GM19395 (cell line): ENCODE results near the gene TTC22.

Experiments
- ATAC-seq: cut with Tn5 transposase; IDR thresholded peaks from one replicate; pipeline ENCODE4 v1.9.1; 2021; ENCODE audit warnings: mild to moderate bottlenecking, moderate library complexity; ENCODE audit not compliant: unreplicated experiment

The TTC22 gene

GRCh38 chr1:54800899-54801759 is at the start of gene TTC22:
TSS of gene TTC22 (minus strand) at chr1:54801323. CDS start at chr1:54801163, 160 bp downstream.
- ATAC-seq = peak; percentile 81

- ATAC-seq = no peak
Measured at GRCh38 chr1:54850737-54851136, 49.6 kb upstream of the TTC22 start.

- ATAC-seq = no peak
Measured at GRCh38 chr1:54850069-54850730, 49.1 kb upstream of the TTC22 start.

GRCh38 chr1:54849219-54850068 is 48.3 kb upstream of the TTC22 start:
- ATAC-seq = no peak

GRCh38 chr1:54848134-54848948 is 47.2 kb upstream of the TTC22 start:
- ATAC-seq = no peak

- no peak for ATAC-seq
Measured at GRCh38 chr1:54846716-54847284, 45.7 kb upstream of the TTC22 start.

- no peak for ATAC-seq
Measured at GRCh38 chr1:54846301-54846700, 45.2 kb upstream of the TTC22 start.

- ATAC-seq = no peak
Measured at GRCh38 chr1:54845772-54846171, 44.6 kb upstream of the TTC22 start.

- ATAC-seq = no peak
Measured at GRCh38 chr1:54844564-54844963, 43.4 kb upstream of the TTC22 start.

GRCh38 chr1:54843449-54843848 is 42.3 kb upstream of the TTC22 start:
- no peak for ATAC-seq

- no peak for ATAC-seq
Measured at GRCh38 chr1:54842963-54843362, 41.8 kb upstream of the TTC22 start.

GRCh38 chr1:54842206-54842915 is 41.2 kb upstream of the TTC22 start:
- no peak for ATAC-seq

- ATAC-seq = no peak
Measured at GRCh38 chr1:54839824-54840223, 38.7 kb upstream of the TTC22 start.

- no peak for ATAC-seq
Measured at GRCh38 chr1:54838565-54839180, 37.5 kb upstream of the TTC22 start.

- no peak for ATAC-seq
Measured at GRCh38 chr1:54837002-54837853, 36.1 kb upstream of the TTC22 start.

- ATAC-seq = no peak
Measured at GRCh38 chr1:54836594-54836993, 35.5 kb upstream of the TTC22 start.

GRCh38 chr1:54835970-54836369 is 34.8 kb upstream of the TTC22 start:
- ATAC-seq = no peak
